ENCODE results near the gene PIK3C2B. TPM values are rescaled to one million over a fixed set of nuclear protein-coding genes. Genes with fewer than 3 reads are reported as not detected.

Gene PIK3C2B
- total RNA-seq, 1 experiment from 2014 or later = 0.91 TPM

DNA sequence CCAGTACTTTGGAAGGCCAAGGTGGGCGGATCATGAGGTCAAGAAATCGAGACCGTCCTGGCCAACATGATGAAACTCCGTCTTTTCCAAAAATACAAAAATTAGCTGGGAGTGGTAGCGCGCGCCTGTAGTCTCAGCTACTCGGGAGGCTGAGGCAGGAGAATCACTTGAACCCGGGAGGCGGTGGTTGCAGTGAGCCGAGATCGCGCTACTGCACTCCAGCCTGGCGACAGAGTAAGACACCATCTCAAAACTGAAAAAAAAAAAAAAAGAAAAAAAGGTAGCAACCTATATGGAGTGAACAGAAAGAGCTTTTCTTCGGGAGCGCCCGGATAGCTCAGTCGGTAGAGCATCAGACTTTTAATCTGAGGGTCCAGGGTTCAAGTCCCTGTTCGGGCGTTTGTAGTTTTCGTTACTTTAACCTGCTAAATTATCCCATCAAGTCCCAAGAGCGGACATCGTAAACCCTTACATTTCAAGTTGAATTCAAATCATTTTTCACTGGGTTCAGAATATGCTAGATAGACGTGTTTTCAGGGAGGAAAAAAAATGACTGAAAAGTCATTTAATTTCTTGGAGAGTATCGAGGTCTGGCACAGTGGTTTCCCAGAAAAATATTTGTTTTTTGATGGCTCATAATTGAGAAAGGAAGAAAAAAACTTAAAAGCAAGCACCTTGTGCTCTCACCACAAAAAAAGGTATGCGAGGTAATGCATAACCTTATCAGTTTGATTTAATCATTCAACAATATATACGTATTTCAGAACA is 11.8 kb upstream of the PIK3C2B start:
- peak; percentile 86 for DNase-seq (ENCODE audit: low read depth)

DNA sequence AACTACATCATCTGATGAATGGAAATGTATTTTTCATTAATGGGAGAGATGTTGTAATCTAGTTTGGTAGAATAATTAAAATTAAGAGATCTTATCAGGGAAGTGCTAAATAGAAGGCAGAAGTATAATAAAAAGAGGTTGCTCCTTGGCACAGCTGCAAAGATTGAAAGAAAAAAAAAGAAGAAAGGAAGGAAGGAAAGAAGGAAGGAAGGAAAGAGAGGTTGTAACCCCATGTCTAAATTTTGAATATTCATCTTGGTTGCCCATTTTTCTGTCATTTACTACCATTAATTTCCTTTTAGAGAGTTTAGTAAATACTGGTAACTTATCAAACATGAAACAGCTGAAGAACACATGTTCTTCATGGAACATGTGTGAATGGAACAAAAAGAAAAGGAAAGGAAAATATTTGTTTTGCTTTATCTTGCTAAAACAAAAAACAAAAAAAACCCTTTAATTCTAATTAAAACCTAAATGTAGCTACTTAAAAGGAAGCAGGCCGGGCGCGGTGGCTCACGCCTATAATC is 11.1 kb upstream of the PIK3C2B start:
- DNase-seq (ENCODE audit: low read depth) = no peak

DNA sequence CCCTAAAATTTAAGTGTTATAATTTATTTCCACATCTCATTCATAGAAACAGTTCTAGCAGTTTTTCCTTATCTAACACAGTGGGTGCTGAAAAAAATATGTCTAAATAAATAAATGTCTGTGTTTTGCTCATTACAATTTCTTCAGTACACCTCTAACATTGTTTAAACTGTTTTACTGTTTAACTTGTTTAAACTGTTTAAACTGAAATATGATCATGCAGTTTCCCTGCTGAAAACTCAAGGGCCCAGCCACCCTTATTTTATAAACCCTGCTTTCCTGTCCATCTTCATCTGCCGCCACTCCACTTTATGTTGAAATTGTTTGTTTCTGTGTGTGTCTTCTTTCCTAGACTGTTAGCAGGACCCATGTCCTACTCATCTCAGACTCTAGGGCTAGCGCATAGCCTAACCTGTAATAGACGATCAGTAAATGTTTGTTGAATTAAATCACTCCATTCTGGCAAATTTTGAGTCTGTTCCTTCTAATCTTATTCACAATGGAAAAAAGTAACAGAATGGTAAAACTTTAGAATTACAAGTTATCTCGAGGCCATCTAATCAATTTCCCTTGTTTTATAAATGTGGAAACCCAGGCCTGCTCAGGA is 9.4 kb upstream of the PIK3C2B start:
- no peak for DNase-seq (ENCODE audit: low read depth)

DNA sequence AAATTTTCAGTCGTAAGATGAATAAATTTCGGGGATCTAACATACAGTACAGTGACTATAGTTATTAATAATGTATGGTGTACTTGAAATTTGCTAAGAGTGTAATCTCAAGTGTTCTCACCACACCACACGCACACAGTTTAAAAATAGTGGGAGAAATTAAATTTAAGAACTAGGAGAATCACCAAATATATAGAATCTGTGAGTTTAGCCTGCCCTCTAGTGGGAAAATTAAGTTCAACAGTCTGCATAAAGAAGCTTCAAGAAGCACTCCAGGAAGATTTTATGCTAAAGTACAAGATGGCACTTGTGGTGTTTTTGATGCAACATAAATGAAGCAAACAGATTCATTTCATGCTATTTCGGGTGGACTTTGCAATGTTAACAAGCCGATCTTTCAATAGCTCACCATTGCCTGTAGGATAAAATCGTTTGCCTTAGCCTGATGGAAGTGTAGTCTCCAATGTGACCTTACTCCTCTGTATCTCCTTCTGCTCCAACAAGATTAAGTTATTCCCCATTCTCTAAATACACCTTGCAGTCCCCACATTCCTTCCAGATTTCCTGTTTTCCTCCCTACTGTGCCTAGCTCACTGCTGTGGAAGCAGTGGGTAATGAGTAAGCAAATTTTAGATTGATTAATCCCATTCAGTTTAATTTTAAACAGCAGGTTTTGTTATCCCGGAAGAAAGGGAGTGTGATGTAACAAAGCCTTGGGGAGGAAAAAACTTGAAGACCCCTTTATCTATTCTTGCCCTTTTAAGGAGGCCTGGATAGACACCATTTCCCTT is 8.7 kb upstream of the PIK3C2B start:
- peak; percentile 54 for DNase-seq (ENCODE audit: low read depth)

DNA sequence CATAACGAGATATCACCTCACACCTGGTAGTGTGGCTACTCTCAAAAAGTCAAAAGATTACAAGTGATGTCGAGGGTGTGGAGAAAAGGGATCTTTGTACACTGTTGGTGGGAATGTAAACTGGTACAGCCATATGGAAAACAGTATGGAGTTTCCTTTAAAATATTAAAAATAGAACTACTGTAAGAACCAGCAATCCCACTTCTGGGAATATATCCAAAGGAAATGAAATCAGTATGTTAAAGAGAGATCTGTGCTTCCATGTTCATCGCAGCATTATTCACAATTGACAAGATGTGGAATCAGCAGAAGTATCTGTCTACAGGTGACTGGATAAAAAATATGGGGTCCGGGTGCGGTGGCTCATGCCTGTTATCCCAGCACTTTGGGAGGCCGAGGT is 7.6 kb upstream of the PIK3C2B start:
- no peak for DNase-seq (ENCODE audit: low read depth)

GRCh38 chr1:204499511-204500468 is 5.2 kb upstream of the PIK3C2B start:
- DNase-seq (ENCODE audit: low read depth) = no peak

- DNase-seq (ENCODE audit: low read depth) = no peak
Measured at GRCh38 chr1:204498981-204499380, 4.4 kb upstream of the PIK3C2B start.

DNA sequence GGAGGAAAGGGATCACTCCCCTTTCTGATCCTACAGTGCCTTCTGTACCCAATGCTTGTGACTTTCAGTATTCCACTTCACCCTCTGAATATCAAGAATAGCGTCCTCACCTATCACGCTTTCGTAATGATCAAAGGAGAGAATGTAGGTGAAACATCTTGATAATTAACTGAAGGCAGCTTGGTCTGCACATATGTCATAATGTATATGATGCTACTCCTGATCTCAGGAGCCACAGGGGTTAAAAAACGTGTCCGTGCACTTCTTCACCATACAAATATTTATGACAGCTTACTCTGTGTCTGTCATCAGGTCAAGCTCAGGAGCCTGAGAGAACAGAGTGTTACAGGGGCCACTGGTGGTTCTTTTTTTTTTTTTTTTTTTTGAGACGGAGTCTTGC is 1.2 kb upstream of the PIK3C2B start:
- no peak for DNase-seq (ENCODE audit: low read depth)

DNA sequence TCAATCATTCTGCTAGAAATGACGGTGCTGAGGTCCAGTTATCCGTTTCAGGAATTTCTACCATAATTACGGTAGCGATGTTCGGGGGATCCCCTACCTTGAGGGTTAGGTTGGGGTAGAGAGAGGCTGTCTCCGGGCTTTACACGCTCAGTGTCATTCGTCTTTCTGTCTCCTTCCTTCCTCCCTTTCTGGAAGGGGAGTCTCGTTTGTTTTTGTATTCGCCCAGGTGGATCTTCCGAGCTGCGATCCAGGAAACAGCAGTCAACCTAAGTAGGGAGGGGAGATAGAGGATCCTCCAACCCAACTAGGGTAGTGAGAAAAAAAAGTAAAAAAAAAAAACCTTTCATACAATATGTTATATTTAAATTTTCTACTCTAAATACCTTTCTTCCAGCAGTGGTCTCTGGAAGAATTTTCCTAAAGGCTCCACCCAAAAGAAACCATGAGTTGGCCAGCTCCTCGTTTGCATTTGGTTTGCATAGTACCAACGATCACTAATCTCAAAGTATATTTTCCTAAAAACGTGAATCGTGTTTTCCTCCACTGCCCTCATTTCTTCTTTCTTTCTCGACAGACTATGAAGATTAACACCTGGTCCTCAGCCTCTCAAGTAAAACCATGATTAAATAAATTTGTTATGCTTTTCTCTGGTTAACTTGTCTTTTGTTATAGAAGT is 611 bp upstream of the PIK3C2B start:
- no peak for DNase-seq (ENCODE audit: low read depth)

DNA sequence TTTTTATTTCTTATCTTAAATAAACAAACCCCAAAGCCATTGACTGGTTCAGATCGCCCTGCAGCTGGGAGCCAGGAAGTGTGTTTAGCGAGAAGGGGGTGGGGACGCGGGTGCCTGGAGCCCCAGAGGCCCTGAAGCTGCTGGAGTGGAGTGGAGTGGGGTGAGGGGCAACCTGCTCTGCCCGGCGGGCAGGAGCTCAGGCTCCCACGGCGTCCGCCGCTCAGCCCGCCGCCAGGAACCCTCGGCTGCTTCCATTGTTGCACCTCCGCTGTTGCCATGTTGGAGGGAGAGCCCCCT is 673 bp downstream of the PIK3C2B start:
- peak; percentile 74 for DNase-seq (ENCODE audit: low read depth)

DNA sequence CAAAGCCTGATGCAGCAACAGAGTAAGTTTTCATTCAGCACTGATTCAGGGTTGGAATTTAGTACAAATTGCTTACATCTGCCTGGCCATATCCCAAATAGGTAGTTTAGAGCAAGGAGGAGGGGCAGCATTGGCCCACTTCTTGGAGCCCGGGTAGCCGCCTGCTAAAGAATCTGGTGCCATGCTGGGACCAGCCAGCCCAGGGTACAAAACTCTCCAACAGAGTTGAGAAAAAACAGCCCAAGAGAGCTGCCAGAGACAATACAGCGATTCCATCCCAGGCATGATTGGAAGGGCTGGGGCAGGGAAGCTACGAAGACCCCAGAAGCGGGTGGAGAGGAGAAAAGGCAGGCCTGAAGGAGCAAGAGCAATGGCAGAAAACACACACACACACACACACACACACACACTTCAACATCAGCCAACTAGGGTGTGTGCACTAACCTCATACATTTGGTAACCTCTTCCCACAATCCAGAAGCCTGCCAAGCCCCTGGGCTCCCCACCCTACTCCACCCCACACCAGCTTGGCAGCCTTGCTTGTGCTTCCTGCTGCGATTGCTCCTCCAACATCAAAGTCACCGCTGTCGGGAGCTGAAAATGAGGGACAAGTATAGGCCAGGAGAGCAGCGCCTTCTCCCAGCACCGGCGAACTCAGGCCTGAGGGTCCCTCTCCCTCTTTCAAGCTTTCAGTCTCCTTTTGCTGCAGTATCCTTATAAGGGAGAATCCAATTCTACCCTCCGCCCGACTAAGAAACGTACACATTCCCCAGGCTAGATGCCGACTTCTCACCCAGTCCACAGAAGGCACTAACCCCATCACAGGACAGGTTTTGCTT is 1.2 kb downstream of the PIK3C2B start:
- DNase-seq (ENCODE audit: low read depth) = peak; percentile 77

GRCh38 chr1:204491655-204492054 is 3.0 kb downstream of the PIK3C2B start:
- DNase-seq (ENCODE audit: low read depth) = no peak

GRCh38 chr1:204487256-204487615 is 7.4 kb downstream of the PIK3C2B start:
- DNase-seq (ENCODE audit: low read depth) = no peak

- DNase-seq (ENCODE audit: low read depth) = peak; percentile 52
Measured at GRCh38 chr1:204486513-204487255, 7.9 kb downstream of the PIK3C2B start.

GRCh38 chr1:204483791-204484190 is 10.8 kb downstream of the PIK3C2B start:
- no peak for DNase-seq (ENCODE audit: low read depth)

- DNase-seq (ENCODE audit: low read depth) = no peak
Measured at GRCh38 chr1:204480515-204480914, 14.1 kb downstream of the PIK3C2B start.

DNA sequence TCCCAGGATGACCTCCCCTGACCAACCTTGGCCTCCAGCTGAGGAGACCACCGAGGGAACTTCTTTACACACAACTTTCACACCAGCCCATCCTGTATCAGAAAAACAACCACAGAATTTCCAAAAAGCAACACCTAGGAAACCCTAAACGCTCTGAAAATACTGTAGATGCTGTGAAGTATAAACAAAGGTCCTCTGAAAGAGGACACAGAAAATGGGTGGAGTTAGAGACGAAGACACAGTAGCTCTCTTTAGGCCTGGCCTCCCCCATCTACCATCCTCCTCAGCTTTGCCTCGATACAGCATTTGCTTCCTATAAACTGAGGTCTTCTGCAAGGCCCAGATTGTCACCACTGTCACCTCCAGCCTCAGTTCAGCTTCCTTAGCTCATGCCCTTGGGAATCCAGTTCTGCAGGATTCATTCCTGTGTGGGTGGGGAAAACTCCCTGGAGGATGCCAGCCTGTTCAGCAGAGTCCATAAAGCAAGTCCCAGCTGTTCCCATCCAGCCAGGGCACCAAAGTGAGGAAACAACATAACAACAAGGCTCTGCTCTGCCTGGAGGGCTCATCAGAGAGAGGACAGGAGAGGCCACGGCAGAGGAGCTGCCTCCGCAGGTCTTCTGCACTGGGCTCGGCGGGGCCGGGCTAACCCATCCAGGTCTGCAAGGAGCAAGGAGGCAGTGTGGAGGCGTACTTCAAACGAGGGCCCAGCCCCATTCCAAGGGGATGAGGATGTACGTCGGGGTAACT is 15.0 kb downstream of the PIK3C2B start:
- no peak for DNase-seq (ENCODE audit: low read depth)

GRCh38 chr1:204478921-204479320 is 15.7 kb downstream of the PIK3C2B start:
- DNase-seq (ENCODE audit: low read depth) = no peak

Measured in Daoy (cell line).